SW480 (cell line): ENCODE measurements around the gene LAMA2.

Source experiments
- DNase-seq: peaks from one replicate; pipeline ENCODE4 v3.0.0-alpha.2; 2016; ENCODE audit warnings: low spot score

LAMA2 gene

DNA sequence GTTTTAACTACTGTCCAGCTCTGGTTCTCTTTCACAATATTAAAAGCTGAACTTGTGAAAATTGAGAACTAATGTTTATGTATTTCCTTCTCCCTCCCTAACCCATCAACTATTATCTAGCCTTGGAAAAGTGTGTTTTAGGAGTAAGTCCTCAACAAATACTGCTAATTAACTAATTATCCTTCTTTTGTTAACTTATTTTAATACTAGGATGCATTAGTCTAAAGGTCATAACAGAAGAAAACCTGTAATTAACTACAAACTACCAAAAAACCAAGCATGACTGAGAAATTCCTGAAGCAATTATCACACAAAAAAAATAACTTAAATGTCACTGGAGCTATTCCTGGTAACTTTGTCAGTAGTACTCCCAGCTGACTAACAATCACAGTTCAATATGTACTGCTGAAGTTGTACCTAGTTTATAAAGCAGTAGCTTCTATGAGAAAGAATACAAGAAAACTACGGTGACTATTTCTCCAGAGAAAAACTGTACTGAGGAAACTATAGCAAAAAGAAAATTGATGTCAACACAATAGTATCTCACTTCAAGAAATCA is 301.9 kb downstream of the LAMA2 start:
- DNase-seq = no peak

GRCh38 chr6:129186988-129187387 is 304.1 kb downstream of the LAMA2 start:
- DNase-seq = peak; percentile 41

DNA sequence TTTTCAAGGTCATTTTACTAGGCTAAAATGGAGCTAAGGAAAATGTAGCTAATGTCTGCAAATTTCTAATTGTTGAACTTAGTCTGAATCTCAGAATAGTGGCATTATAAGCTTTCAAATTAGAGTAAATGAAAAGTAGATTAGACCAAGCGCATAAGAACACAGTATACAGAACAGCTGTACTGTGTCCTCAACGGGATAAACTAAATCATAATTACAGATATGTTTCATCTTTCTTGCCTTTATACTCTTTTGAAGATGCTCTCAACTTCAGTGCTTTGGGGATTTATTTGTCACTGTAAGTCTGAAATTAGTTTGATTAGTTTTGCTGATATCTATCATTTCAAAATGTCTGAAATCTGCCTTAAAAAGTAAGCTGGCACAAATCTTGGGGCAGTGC is 305.4 kb downstream of the LAMA2 start:
- no peak for DNase-seq

GRCh38 chr6:129188795-129189194 is 305.9 kb downstream of the LAMA2 start:
- DNase-seq = no peak

DNA sequence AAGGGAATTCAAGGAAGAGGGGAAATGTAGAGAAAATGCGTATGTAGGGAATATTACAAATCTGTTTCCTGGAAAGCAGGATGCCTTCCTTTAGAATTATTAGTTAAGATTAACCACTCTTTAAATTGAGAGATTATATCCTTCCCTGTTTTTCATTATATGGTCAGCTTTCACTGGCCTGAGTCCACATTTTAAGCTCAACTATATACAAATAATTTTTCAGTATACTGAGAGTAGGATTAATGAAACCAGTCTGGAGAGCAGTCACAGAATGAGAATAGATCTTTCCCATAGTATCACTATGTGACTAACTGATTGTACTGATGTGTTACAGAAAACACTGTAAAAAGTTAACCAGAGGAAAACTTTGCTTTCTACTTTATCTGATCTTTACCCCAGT is 306.3 kb downstream of the LAMA2 start:
- no peak for DNase-seq

DNA sequence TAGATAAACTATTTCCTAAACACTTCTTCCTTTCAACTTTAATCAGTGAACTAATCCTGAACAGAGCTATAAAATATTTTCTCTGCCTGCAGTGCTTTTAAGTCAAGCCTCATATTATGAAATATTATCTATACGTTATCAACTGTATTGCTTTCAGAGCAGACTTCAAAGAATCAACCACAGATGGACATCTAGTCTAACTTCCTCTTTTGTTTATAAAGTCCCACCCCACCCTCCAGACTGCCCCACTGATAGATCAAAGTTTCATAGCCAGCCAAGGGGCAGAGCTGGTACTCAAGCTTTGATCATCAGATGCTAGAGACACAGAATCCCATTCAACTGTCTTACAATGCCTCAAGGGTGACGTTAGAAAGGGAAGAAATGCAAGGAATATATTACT is 308.3 kb downstream of the LAMA2 start:
- peak; percentile 68 for DNase-seq

DNA sequence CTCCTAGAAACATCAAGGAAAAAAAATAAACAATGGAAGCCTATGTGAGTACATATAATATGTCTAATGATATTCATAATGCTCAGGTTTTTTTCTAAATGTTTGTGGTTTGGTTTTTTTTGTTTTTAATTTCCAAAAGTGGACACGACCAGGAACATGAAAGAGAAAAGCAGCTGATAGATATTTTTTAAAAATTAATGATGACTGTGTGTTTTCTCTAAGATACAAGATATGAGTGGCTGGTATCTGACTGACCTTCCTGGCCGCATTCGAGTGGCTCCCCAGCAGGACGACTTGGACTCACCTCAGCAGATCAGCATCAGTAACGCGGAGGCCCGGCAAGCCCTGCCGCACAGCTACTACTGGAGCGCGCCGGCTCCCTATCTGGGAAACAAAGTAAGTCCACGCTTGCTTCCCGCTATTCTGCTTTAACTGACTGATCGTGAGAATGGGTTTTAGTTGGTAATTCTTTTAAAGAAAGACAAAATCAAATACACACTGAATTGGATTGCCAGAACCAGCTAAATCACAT is 309.6 kb downstream of the LAMA2 start:
- DNase-seq = no peak

- no peak for DNase-seq
Observed at GRCh38 chr6:129194306-129194941, 311.5 kb downstream of the LAMA2 start.

- no peak for DNase-seq
Observed at GRCh38 chr6:129195161-129195560, 312.2 kb downstream of the LAMA2 start.

DNA sequence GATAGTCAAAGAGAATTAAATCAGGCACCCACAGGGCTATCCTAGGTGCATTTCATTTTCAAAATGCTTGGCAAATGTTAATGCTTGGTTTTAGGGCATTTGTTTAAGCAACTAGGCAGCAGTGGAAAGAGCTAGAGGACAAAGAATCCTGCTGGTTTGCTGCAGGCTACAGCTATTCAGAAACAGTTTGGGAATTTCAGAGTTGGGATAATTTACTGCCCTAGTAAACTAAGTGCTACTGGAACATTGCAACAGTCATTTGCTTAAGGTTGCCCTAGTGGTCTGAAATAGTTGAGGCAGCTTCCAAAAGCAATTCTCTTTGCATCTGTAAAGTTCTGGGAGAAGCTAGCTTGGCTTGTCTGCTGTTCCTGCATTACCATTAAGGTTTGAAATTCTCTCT is 312.7 kb downstream of the LAMA2 start:
- DNase-seq = no peak

- no peak for DNase-seq
Observed at GRCh38 chr6:129197154-129197553, 314.2 kb downstream of the LAMA2 start.

- DNase-seq = no peak
Observed at GRCh38 chr6:129200151-129200550, 317.2 kb downstream of the LAMA2 start.

DNA sequence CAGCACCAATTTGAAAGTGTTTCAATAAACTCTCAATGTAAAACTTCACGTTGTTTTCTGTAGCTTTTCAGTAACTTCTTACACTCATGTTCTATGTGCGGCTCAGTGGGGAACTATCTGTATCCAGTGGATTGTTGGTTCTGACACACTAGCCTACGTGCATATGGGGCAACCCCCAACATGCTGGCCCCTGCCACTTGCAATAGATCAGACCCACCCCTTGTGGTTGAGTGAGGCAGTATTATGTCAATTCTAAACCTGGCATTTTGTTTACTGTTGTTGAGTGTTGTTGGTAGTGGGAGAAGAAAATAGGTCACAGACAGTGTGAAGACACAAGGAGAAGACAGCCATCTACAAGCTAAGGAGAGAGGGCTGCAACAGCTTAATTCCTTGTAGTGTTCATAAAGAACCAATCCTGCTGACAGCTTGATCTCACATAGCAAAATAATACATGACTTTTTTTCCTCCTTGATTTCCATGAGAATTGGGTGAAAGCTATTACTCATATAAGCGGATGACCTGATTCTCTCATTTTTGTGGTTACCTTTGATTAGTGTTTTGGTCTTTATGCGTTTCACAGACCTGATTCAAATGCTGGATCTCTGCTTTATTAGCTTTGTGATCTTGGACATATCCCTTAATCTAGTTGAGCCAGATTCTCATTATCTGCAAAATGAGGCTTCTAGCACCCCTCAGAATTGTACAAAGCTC is 320.4 kb downstream of the LAMA2 start:
- no peak for DNase-seq

- no peak for DNase-seq
Observed at GRCh38 chr6:129206821-129207220, 323.9 kb downstream of the LAMA2 start.

GRCh38 chr6:129207832-129208231 is 324.9 kb downstream of the LAMA2 start:
- no peak for DNase-seq

DNA sequence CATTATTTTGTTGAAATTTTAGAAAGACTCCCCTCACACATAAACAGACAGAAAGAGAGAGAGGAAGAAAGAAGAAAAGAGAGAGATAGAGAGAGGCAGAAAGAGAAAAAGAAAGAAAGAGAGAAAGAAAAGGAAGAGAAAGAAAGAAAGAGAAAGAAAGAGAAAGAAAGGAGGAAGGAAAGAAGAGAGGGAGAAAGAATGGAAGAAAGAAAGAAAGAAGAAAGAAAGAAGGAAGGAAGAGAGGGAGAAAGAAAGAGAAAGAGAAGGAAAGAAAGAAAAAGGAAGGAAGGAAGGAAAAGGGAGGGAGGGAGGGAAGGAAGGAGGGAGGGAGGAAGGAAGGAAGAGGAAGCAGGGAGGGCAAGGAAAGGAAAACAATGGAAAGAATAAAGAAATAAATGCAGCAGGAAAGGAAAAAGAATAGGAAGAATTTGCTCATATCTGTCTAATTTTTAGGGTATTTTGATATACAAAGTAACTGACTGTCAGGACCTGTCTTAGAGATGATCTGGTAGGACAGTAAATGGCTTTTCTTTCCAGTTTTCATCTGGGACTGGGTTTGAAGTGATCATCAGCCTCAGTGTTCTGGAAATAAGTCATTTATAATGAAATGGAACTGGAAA is 325.6 kb downstream of the LAMA2 start:
- no peak for DNase-seq

DNA sequence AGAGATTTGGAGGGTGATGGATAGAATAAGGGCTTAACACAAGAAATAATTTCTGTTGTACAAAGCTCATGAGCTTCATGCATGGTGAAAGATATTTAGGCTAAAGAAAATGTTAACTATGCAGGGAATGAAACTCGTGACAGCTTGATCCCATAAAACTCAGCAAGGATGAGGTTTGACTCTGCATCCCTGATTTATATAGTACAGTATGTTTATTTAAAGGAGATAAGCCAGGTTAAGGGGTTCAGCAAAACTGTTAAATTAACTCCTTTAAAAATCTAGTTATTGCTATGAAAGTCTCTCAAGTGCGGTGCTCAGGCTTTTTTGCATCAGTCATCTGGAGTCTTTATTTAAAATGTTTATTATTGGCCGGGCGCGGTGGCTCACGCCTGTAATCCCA is 326.4 kb downstream of the LAMA2 start:
- no peak for DNase-seq

- no peak for DNase-seq
Observed at GRCh38 chr6:129210684-129211083, 327.7 kb downstream of the LAMA2 start.

- no peak for DNase-seq
Observed at GRCh38 chr6:129211626-129212025, 328.7 kb downstream of the LAMA2 start.

DNA sequence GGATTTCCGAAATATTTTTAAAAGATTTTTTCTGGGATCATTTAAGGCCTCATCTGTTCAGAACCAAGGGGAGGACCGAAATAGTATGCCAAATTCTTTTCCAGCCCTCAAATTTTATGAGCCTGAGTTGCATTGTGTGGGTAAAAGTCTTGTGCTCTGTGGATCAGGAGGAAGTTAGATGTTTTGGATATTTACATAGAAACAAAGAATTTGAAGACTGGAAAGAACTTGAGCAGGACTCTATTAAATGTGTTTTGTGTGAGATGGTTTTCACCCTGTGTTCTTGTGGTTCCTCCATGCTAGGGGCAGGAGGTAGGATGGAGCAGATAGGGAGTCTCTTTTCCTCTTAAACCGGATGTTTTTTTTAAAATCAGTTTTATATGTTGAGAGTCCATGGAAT is 329.1 kb downstream of the LAMA2 start:
- DNase-seq = no peak

DNA sequence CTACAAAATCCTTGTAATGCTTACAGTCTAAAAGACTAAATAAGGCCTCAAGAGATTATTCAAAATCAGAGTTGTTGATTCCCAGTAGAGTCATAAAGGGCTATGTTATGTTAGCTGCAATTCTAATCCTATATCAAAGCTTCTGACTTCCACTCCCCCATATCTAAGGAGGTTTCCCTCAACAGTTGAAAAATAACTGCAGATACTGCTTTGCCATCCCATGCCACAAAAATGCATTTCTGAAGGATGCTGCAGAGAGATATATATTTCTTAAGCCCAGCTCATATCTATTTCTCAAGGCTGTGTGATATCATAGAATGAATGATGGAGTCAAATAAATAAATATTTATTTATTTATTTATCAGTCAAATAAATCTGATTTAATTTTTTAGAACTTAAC is 332.3 kb downstream of the LAMA2 start:
- no peak for DNase-seq

DNA sequence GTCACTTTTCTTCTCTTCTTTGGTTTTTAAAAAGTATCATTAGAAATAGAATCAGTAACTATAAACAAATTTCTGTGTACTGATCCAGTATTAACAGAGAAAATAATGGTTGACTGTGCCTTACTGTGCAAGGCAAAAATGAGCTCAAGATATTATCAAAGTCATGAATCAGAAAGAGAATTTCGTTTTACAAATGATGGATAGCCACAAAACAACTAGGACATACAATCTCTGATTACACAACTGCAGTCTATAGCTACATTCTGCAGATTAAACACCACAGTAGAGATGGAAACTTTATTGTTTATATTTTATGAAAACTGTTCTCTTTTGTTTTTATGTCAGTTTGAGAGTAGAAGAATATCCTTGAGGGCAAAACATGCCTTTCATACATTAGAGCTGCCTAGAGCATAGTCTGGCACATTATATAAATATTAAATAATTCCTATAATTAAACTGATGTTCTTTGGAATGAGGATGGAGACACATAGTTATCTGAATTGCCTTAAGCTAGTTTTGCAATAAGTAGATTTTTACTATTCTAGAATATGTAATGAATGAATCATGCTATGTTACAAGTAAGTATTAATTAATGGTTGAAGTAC is 333.1 kb downstream of the LAMA2 start:
- DNase-seq = no peak

GRCh38 chr6:129217701-129218100 is 334.8 kb downstream of the LAMA2 start:
- DNase-seq = no peak
